ENCODE data around the gene CAVIN2.

CAVIN2 gene

GRCh38 chr2:191838526-191838925, 8.4 kb downstream of the CAVIN2 start:
- Mint-ChIP-seq H3K4me3 (no peak overlapping the region), H3K27ac (no peak overlapping the region), H3K27me3 (peaks cover 3 to 12% of the 10 kb centered on the region in 2 donors), H3K4me1 (peaks cover 7 to 10% of the 10 kb centered on the region in 2 donors), H3K9me3 (no peaks in the 10 kb centered on the region), H3K36me3 (no peaks in the 10 kb centered on the region)
- DNase-seq = no peak
- ATAC-seq (replicated peaks) = no peak

- ATAC-seq (replicated peaks) (peak in 1 of 2 donors; percentile 16), DNase-seq (no peak)
- Mint-ChIP-seq H3K36me3 (no peaks in the 10 kb centered on the region), H3K4me3 (no peak overlapping the region), H3K27ac (no peak overlapping the region), H3K9me3 (no peaks in the 10 kb centered on the region), H3K4me1 (peaks cover 7 to 10% of the 10 kb centered on the region in 2 donors), H3K27me3 (peaks cover 0 to 9% of the 10 kb centered on the region in 2 donors)
Measured at GRCh38 chr2:191836853-191837769, 9.8 kb downstream of the CAVIN2 start.

GRCh38 chr2:191836471-191836852, 10.4 kb downstream of the CAVIN2 start:
- no peak for DNase-seq
- peaks cover 0 to 9% of the 10 kb centered on the region in 2 donors for H3K27me3 Mint-ChIP-seq

GRCh38 chr2:191835539-191836350, 11.1 kb downstream of the CAVIN2 start:
- peaks cover 7 to 10% of the 10 kb centered on the region in 2 donors for H3K4me1 Mint-ChIP-seq
- H3K27me3 Mint-ChIP-seq = peaks cover 0 to 9% of the 10 kb centered on the region in 2 donors
- no peaks in the 10 kb centered on the region for H3K9me3 Mint-ChIP-seq
- no peak for ATAC-seq (replicated peaks)
- no peak overlapping the region for H3K27ac Mint-ChIP-seq
- H3K4me3 Mint-ChIP-seq = no peak overlapping the region
- DNase-seq = no peak
- H3K36me3 Mint-ChIP-seq = no peaks in the 10 kb centered on the region

More at GRCh38 chr2:191836471-191836852, 10.4 kb downstream of the CAVIN2 start:
- Mint-ChIP-seq H3K36me3 (no peaks in the 10 kb centered on the region), H3K4me1 (peaks cover 7 to 10% of the 10 kb centered on the region in 2 donors), H3K27ac (no peak overlapping the region), H3K4me3 (no peak overlapping the region), H3K9me3 (no peaks in the 10 kb centered on the region)
- no peak for ATAC-seq (replicated peaks)

DNA sequence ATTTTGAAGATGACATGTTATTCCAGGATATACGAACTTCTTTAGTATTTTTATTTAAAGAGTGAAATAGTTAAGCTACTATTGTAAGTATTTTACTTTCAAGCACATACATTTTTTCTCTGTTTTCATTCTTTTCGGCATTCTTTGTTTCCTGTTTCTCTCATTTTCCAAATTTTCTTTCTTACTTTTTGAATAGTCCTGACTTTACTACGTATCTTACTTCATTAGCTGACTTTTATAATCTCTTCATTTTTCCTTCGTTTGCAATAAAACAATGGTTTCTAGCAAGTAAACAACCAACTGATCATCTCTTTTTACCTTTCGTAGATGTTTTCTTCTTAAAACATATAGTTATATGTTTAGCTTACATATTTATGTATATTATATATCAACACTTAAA, 11.8 kb downstream of the CAVIN2 start:
- H3K9me3 Mint-ChIP-seq = no peaks in the 10 kb centered on the region
- peaks cover 7 to 10% of the 10 kb centered on the region in 2 donors for H3K4me1 Mint-ChIP-seq
- H3K36me3 Mint-ChIP-seq = no peaks in the 10 kb centered on the region
- H3K27me3 Mint-ChIP-seq = peaks cover 0 to 9% of the 10 kb centered on the region in 2 donors
- H3K27ac Mint-ChIP-seq = no peak overlapping the region
- H3K4me3 Mint-ChIP-seq = no peak overlapping the region
- ATAC-seq (replicated peaks) (no peak), DNase-seq (no peak)

DNA sequence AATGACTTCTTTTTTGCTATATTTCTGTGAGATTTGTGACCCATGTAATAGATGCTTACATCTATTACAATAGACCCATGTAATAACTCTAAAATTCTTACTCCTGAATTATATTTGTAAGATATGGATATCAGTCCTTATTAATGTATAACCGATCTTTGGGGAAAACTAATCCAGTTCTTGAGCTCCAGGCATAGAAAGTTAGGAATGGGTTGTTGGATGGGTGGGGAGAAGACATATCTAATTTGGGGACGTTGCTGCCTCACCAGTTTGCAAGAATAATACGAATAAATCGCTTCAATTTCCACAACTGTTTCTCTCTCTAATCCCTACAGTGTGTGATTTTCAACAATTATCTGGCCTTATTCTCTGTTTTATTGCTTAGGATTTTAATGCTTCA, 13.5 kb downstream of the CAVIN2 start:
- Mint-ChIP-seq H3K9me3 (no peaks in the 10 kb centered on the region), H3K4me3 (no peak overlapping the region), H3K27ac (no peak overlapping the region), H3K4me1 (peaks cover 7 to 10% of the 10 kb centered on the region in 2 donors), H3K36me3 (no peaks in the 10 kb centered on the region), H3K27me3 (peaks cover 0 to 12% of the 10 kb centered on the region in 2 donors)
- ATAC-seq (replicated peaks) (no peak), DNase-seq (no peak)

GRCh38 chr2:191832668-191833067, 14.2 kb downstream of the CAVIN2 start:
- Mint-ChIP-seq H3K9me3 (no peaks in the 10 kb centered on the region), H3K4me1 (peaks cover 7 to 10% of the 10 kb centered on the region in 2 donors), H3K27me3 (peaks cover 0 to 12% of the 10 kb centered on the region in 2 donors), H3K4me3 (no peak overlapping the region), H3K36me3 (no peaks in the 10 kb centered on the region), H3K27ac (no peak overlapping the region)
- no peak for ATAC-seq (replicated peaks)
- no peak for DNase-seq

DNA sequence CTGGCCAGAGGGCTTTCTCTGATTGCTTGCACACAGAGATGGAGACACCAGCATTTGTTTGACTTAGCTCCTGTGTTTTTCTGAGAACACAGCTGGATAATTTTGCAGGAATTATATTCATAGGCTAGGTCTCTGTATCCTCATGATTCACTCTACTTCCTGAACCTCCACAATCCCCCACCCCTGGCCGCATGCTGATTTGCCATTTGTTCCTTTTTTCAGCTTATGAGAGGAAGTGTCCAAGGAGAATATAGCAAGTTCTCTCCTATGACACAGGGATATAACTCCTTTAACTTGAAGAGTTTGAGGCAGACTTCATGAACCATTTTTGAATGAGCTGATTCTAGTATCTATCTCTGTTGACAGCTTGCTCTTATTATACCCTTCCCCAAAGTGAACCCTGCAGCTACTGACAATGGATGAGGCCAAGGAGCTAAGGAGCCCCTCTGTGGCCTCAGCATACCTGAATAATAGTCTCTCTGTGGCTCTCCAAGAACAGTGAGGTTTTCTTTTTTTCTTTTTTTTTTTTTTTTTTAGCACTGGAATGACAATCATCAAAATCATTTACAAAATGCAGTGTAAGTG, 15.4 kb downstream of the CAVIN2 start:
- Mint-ChIP-seq H3K27me3 (peaks cover 0 to 12% of the 10 kb centered on the region in 2 donors), H3K36me3 (no peaks in the 10 kb centered on the region), H3K4me3 (no peak overlapping the region), H3K4me1 (no peaks in the 10 kb centered on the region), H3K27ac (no peak overlapping the region), H3K9me3 (no peaks in the 10 kb centered on the region)
- no peak for DNase-seq
- ATAC-seq (replicated peaks) = no peak

DNA sequence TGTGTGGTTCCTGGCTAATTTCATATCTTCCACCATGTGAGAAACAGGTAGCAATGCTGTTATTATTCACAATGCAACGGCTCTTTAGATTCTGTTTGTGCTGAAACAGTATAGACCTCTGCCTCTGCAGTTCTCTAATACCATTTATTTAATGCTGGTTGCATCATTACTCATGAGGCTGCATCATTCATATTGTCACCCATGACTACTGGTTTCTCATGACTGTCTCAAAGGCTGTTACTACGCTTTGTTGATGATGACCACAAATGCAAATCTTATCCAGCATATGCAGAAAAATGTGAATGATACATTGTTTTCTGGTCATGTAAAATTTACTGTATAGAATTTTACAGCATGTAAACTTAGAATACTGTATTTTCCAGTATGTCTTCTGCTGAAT, 22.5 kb downstream of the CAVIN2 start:
- Mint-ChIP-seq H3K9me3 (no peaks in the 10 kb centered on the region), H3K27ac (no peak overlapping the region), H3K4me1 (no peaks in the 10 kb centered on the region), H3K4me3 (no peak overlapping the region), H3K27me3 (peaks cover 0 to 4% of the 10 kb centered on the region in 2 donors), H3K36me3 (no peaks in the 10 kb centered on the region)
- DNase-seq = no peak
- no peak for ATAC-seq (replicated peaks)

DNA sequence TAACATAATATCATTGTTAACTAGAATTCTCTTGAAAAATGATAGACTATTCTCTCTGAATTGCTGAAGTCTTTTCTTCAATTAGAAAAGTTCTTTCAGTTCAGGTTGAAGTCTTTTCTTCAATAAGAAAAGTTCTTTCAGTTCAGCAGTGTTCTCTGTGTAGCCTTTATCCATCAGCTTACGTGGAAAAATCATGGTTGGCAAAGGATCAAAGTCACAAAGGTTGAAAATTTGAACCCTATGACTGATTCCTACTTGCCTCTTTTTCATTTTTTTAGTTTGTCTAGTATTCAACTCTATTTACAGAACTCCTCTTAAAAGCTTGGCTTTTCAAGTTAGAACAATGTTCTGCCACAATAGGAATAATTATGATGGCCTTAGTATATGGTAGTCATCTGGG, 25.8 kb downstream of the CAVIN2 start:
- Mint-ChIP-seq H3K27me3 (peaks cover 0 to 10% of the 10 kb centered on the region in 2 donors), H3K4me1 (no peaks in the 10 kb centered on the region), H3K4me3 (no peak overlapping the region), H3K9me3 (no peaks in the 10 kb centered on the region), H3K27ac (no peak overlapping the region), H3K36me3 (no peaks in the 10 kb centered on the region)
- ATAC-seq (replicated peaks) = no peak
- no peak for DNase-seq

DNA sequence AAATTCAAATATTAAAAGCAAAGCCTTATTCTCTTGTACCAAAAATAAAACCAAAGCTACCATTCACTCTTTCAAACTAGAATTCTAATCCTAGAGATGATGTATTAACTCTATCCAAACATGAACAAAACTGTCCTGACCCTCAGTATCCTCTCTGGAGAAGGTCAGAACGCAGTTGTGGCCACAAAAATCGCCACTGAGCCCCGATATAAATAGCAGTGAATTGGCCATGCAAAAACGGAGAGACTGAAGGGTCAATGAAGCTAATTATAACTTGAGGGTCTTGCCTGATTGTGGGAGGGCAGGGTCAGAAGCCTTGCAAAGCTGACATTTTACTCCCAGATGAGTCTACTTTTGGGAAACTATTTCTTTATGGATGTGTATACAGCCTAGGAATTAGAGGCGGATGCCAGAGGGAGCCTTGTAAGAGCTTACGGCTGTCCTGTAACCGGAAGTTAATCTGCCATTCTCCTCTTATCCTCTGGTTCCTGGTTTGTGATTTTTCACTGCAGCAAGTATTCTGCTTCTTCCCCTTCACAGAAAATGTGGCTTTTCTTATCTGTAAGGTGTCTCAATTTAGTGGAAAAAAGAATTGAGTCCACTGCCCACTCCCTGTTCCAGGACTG, 28.1 kb downstream of the CAVIN2 start:
- no peak for ATAC-seq (replicated peaks)
- Mint-ChIP-seq H3K27ac (no peak overlapping the region), H3K9me3 (no peaks in the 10 kb centered on the region), H3K36me3 (no peaks in the 10 kb centered on the region), H3K4me3 (no peak overlapping the region), H3K27me3 (peaks cover 0 to 10% of the 10 kb centered on the region in 2 donors), H3K4me1 (no peaks in the 10 kb centered on the region)
- no peak for DNase-seq

DNA sequence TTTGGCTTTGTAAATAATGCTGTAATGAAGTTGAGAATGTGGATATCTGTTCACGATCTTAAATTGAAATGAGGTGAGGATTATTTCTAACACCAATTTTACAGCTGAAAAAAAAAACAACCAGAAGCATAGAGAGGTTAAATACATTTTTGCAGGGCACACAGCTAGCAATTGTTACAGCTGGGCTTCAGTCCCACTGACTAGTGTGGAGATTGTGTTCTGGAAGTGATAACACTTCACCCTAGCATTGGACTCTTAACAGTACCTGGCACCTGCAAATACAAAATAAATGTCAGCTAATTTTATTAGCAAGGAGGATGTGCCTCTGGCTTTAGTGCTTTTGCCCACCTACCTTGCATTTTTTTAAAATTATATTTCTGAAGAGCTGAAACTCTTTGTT, 28.8 kb downstream of the CAVIN2 start:
- no peaks in the 10 kb centered on the region for H3K9me3 Mint-ChIP-seq
- H3K27me3 Mint-ChIP-seq = peaks cover 0 to 10% of the 10 kb centered on the region in 2 donors
- DNase-seq = no peak
- H3K4me3 Mint-ChIP-seq = no peak overlapping the region
- H3K27ac Mint-ChIP-seq = no peak overlapping the region
- ATAC-seq (replicated peaks) = no peak
- no peaks in the 10 kb centered on the region for H3K4me1 Mint-ChIP-seq
- H3K36me3 Mint-ChIP-seq = no peaks in the 10 kb centered on the region

GRCh38 chr2:191815010-191815409, 31.9 kb downstream of the CAVIN2 start:
- ATAC-seq (replicated peaks) (no peak), DNase-seq (no peak)
- Mint-ChIP-seq H3K4me1 (no peaks in the 10 kb centered on the region), H3K27ac (no peak overlapping the region), H3K27me3 (peaks cover 0 to 10% of the 10 kb centered on the region in 2 donors), H3K36me3 (no peaks in the 10 kb centered on the region), H3K4me3 (no peak overlapping the region), H3K9me3 (no peaks in the 10 kb centered on the region)

GRCh38 chr2:191813943-191814342, 32.9 kb downstream of the CAVIN2 start:
- Mint-ChIP-seq H3K27me3 (peaks cover 0 to 10% of the 10 kb centered on the region in 2 donors), H3K4me3 (no peak overlapping the region), H3K27ac (no peak overlapping the region), H3K4me1 (no peaks in the 10 kb centered on the region), H3K36me3 (no peaks in the 10 kb centered on the region), H3K9me3 (no peaks in the 10 kb centered on the region)
- no peak for ATAC-seq (replicated peaks)
- no peak for DNase-seq

All from stimulated activated naive B cell treated with anti-CD40 and anti-IgM and Interleukin-4, amounts not matched to agents 10 μg/mL and 1 μg/mL and 100 μg/mL, for 72 hours (primary cell).